SU-DHL-6 (cell line): ENCODE measurements around the gene CLMN.

Experiments used
- H2AFZ ChIP-seq: fragments of 200-600 bp; sonication (generic); 2 replicates; pipeline ENCODE4 v1.6.1; 2014; ENCODE audit warnings: low read depth, mild to moderate bottlenecking, moderate library complexity, mixed read lengths, antibody characterized with exemption, low read length; ENCODE audit not compliant: severe bottlenecking
- H3F3A ChIP-seq: fragments of 200-600 bp; shearing (Covaris generic); 2 replicates; pipeline ENCODE4 v1.6.0; 2016; ENCODE audit warnings: antibody characterized with exemption, mild to moderate bottlenecking; ENCODE audit not compliant: insufficient read depth
- H3K27ac ChIP-seq: fragments of 200-600 bp; sonication (generic); 2 replicates; pipeline ENCODE4 v1.5.1; 2016; ENCODE audit warnings: low read depth, mild to moderate bottlenecking, low read length, moderate library complexity, mixed read lengths
- H3K27me3 ChIP-seq: fragments of 200-600 bp; sonication (generic), shearing (Covaris generic); 2 replicates; pipeline ENCODE4 v1.6.0; 2014; ENCODE audit warnings: mild to moderate bottlenecking, low read length
- H3K36me3 ChIP-seq: fragments of 200-600 bp; sonication (generic); 2 replicates; pipeline ENCODE4 v1.6.1; 2014; ENCODE audit warnings: mild to moderate bottlenecking, low read length, mixed read lengths
- H3K4me2 ChIP-seq: fragments of 300-600, 200-600 bp; shearing (Covaris generic), sonication (generic); 2 replicates; pipeline ENCODE4 v1.6.0; 2014; ENCODE audit warnings: low read length, low read depth, mild to moderate bottlenecking; ENCODE audit not compliant: poor library complexity, severe bottlenecking
- H3K4me3 ChIP-seq: fragments of 200-600 bp; sonication (generic); 2 replicates; pipeline ENCODE4 v1.5.1; 2014; ENCODE audit warnings: antibody characterized with exemption, low read length, mild to moderate bottlenecking, mixed read lengths; ENCODE audit not compliant: insufficient read depth, poor library complexity, severe bottlenecking
- H3K79me2 ChIP-seq: fragments of 200-600 bp; sonication (generic); 2 replicates; pipeline ENCODE4 v1.6.1; 2014; ENCODE audit warnings: mild to moderate bottlenecking, low read length, moderate library complexity; ENCODE audit not compliant: insufficient read depth
- H3K9ac ChIP-seq: fragments of 200-600 bp; sonication (generic); 2 replicates; pipeline ENCODE4 v1.7.0; 2014; ENCODE audit warnings: mild to moderate bottlenecking, low read length
- H3K9me2 ChIP-seq: fragments of 200-600 bp; sonication (generic); replicated peaks from 2 replicates; pipeline ENCODE4 v1.6.1; 2014; ENCODE audit warnings: low read length; ENCODE audit not compliant: insufficient read depth
- H3K9me3 ChIP-seq: fragments of 200-600 bp; sonication (generic); 2 replicates; pipeline ENCODE4 v1.6.1; 2014; ENCODE audit warnings: low read length, mixed read lengths; ENCODE audit not compliant: insufficient read depth
- H4K20me1 ChIP-seq: fragments of 200-600 bp; sonication (generic); 2 replicates; pipeline ENCODE4 v1.6.1; 2014; ENCODE audit warnings: low read depth, mild to moderate bottlenecking, antibody characterized with exemption, low read length, moderate library complexity, mixed read lengths
- CTCF ChIP-seq: fragments of 200-600 bp; sonication (generic); IDR thresholded peaks from one replicate; pipeline ENCODE4 v1.5.1; 2017; ENCODE audit warnings: antibody characterized with exemption, mild to moderate bottlenecking, low read length, moderate library complexity; ENCODE audit not compliant: insufficient read depth, poor library complexity, severe bottlenecking
- EZH2phosphoT487 ChIP-seq: fragments of 200-600 bp; sonication (generic), shearing (Covaris generic); conservative IDR thresholded peaks from 2 replicates; pipeline ENCODE4 v1.6.1; 2018; ENCODE audit warnings: mild to moderate bottlenecking, antibody characterized with exemption, low read length, moderate library complexity, mixed read lengths

CLMN gene

DNA sequence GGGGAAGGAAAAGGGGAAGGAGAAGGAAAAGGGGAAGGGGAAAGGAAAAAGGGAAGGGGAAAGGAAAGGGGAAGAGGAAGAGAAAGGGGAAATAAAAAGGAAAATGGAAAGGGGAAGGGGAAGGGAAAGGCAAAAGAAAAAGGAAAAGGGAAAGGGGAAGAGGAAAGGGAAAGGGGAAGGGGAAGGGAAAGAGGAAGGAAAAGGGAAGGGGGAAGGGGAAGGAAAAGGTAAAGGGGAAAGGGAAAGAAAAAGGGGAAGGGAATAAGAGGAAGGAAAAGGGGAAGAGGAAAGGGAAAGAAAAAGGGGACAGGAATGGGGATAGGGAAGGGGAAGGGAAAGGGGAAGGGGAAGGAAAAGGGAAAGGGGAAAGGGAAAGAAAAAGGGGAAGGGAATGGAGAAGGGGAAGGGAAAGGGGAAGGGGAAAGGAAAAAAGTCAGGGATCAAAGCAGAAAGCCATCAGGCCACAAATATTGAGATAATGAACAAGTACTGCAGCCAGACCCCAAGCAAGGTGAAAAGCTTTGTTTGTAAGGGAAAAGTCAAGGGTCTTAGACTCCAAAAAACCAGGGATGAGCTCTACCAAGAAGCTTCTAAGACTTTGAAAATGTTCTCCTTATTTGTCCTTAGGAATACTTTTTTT lies 182.4 kb downstream of the CLMN start:
- Histone ChIP-seq H4K20me1 (peaks cover 1% of the 10 kb centered on the region; the same call in 1 of the 2 replicates), H3F3A (no peaks in the 10 kb centered on the region), H3K9me2 (no peaks in the 10 kb centered on the region), H3K27me3 (no peaks in the 10 kb centered on the region), H3K4me2 (no peak overlapping the region), H3K9ac (no peak overlapping the region), H3K79me2 (peaks cover 51% of the 10 kb centered on the region), H3K4me3 (no peak overlapping the region), H3K36me3 (0 out of 2 replicates have a peak, but pooled peaks cover 9% of the 10 kb centered on the region), H3K9me3 (no peaks in the 10 kb centered on the region), H3K27ac (no peak overlapping the region), H2AFZ (no peak overlapping the region)
- no peak for TF ChIP-seq CTCF
- TF ChIP-seq EZH2phosphoT487: no peak

- H3K4me3 ChIP-seq: no peak overlapping the region
- H3K9me2 ChIP-seq: no peaks in the 10 kb centered on the region
- H3K27ac ChIP-seq: no peak overlapping the region
- 0 out of 2 replicates have a peak, but pooled peaks cover 9% of the 10 kb centered on the region for H3K36me3 ChIP-seq
- no peaks in the 10 kb centered on the region for H3K9me3 ChIP-seq
- no peak overlapping the region for H3K4me2 ChIP-seq
- no peak overlapping the region for H3K9ac ChIP-seq
- peaks cover 44% of the 10 kb centered on the region for H3K79me2 ChIP-seq
- no peak overlapping the region for H2AFZ ChIP-seq
- H3K27me3 ChIP-seq: no peaks in the 10 kb centered on the region
- H4K20me1 ChIP-seq: no peaks in the 10 kb centered on the region
- no peaks in the 10 kb centered on the region for H3F3A ChIP-seq
- TF ChIP-seq EZH2phosphoT487 (no peak), CTCF (no peak)
These were observed 183.1 kb downstream of the CLMN start for GRCh38 chr14:95136631-95137030.

DNA sequence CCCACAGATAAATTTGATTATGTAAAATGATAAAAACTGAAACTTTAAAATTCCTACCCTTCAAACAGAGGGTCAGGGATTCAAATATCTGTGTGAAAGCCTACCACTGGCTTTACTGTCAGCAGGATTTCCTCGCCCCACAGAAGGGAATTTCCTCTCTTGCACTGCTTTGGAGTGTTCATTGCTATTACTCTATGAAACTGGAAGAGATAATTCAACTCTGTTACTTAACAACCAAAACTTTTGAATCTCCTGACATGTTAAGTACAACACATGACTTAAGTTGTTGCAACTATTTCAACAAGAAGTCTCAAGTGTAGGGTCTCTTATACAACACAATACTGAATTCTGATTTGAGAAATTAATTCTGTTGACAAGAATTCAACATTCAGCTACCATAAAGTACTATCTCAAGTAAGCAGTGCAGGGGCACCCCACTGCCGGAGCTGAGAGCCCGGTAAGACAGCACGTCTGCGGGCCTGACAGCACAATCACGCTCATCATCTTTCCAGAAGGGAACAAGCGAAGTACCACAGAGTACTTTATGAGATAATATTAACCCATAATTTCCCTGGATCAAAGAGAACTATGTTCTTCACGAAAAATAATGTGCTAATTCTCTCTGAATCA lies 185.3 kb downstream of the CLMN start:
- TF ChIP-seq EZH2phosphoT487 (no peak), CTCF (no peak)
- H3K4me3 ChIP-seq: no peak overlapping the region
- peaks cover 15% of the 10 kb centered on the region for H3K36me3 ChIP-seq
- H3K9ac ChIP-seq: no peak overlapping the region
- H3K4me2 ChIP-seq: no peak overlapping the region
- H3K79me2 ChIP-seq: peaks cover 31% of the 10 kb centered on the region
- no peak overlapping the region for H2AFZ ChIP-seq
- no peaks in the 10 kb centered on the region for H3F3A ChIP-seq
- H4K20me1 ChIP-seq: 0 out of 2 replicates have a peak, but pooled peaks cover 1% of the 10 kb centered on the region
- H3K27me3 ChIP-seq: no peaks in the 10 kb centered on the region
- H3K27ac ChIP-seq: no peak overlapping the region
- H3K9me2 ChIP-seq: no peaks in the 10 kb centered on the region
- H3K9me3 ChIP-seq: no peaks in the 10 kb centered on the region
